ENCODE measurements around the gene UROC1.
A peak's percentile ranks its signal among the peaks of the same experiment; 100 is the strongest.

The UROC1 gene

GRCh38 chr3:126478581-126479310 lies 38.8 kb downstream of the UROC1 start:
- no peak for DNase-seq (ENCODE audit: low spot score)

- DNase-seq (ENCODE audit: low spot score), result no peak
Observed at GRCh38 chr3:126477061-126477380, 40.6 kb downstream of the UROC1 start.

GRCh38 chr3:126476166-126477060 lies 41.2 kb downstream of the UROC1 start:
- peak; percentile 38 for DNase-seq (ENCODE audit: low spot score)

GRCh38 chr3:126475413-126476114 lies 42.0 kb downstream of the UROC1 start, which contains the start of gene ZXDC:
TSS of gene ZXDC (minus strand) at chr3:126475891. CDS start at chr3:126475865, 26 bp downstream.
- DNase-seq (ENCODE audit: low spot score), result peak; percentile 100

GRCh38 chr3:126474498-126475412 lies 42.8 kb downstream of the UROC1 start:
- DNase-seq (ENCODE audit: low spot score), result peak; percentile 40

- DNase-seq (ENCODE audit: low spot score), result no peak
Observed at GRCh38 chr3:126473292-126474168, 44.0 kb downstream of the UROC1 start.

GRCh38 chr3:126472277-126473006 lies 45.1 kb downstream of the UROC1 start:
- peak; percentile 86 for DNase-seq (ENCODE audit: low spot score)

GRCh38 chr3:126469479-126469878 lies 48.1 kb downstream of the UROC1 start:
- no peak for DNase-seq (ENCODE audit: low spot score)

- DNase-seq (ENCODE audit: low spot score), result peak; percentile 59
Observed at GRCh38 chr3:126468028-126468891, 49.3 kb downstream of the UROC1 start.

- DNase-seq (ENCODE audit: low spot score), result no peak
Observed at GRCh38 chr3:126467611-126467955, 50.0 kb downstream of the UROC1 start.

GRCh38 chr3:126466886-126467610 lies 50.5 kb downstream of the UROC1 start:
- no peak for DNase-seq (ENCODE audit: low spot score)

GRCh38 chr3:126465928-126466544 lies 51.5 kb downstream of the UROC1 start:
- no peak for DNase-seq (ENCODE audit: low spot score)

- DNase-seq (ENCODE audit: low spot score), result no peak
Observed at GRCh38 chr3:126464997-126465396, 52.6 kb downstream of the UROC1 start.

- DNase-seq (ENCODE audit: low spot score), result no peak
Observed at GRCh38 chr3:126464494-126464893, 53.1 kb downstream of the UROC1 start.

GRCh38 chr3:126464093-126464492 lies 53.5 kb downstream of the UROC1 start:
- DNase-seq (ENCODE audit: low spot score), result no peak

- no peak for DNase-seq (ENCODE audit: low spot score)
Observed at GRCh38 chr3:126463521-126463920, 54.1 kb downstream of the UROC1 start.

- no peak for DNase-seq (ENCODE audit: low spot score)
Observed at GRCh38 chr3:126461450-126462070, 56.0 kb downstream of the UROC1 start.

Data from AG20443 (cell line).